ENCODE results near the gene MSI1.

MSI1 gene

GRCh38 chr12:120368789-120369602 lies at the start of gene MSI1:
MSI1 (minus strand) TSS chr12:120369164; CDS start chr12:120369091, 73 bp downstream.
- DNase-seq (ENCODE audit: low spot score), result no peak

GRCh38 chr12:120417917-120418580 lies 49.1 kb upstream of the MSI1 start:
- no peak for DNase-seq (ENCODE audit: low spot score)

DNA sequence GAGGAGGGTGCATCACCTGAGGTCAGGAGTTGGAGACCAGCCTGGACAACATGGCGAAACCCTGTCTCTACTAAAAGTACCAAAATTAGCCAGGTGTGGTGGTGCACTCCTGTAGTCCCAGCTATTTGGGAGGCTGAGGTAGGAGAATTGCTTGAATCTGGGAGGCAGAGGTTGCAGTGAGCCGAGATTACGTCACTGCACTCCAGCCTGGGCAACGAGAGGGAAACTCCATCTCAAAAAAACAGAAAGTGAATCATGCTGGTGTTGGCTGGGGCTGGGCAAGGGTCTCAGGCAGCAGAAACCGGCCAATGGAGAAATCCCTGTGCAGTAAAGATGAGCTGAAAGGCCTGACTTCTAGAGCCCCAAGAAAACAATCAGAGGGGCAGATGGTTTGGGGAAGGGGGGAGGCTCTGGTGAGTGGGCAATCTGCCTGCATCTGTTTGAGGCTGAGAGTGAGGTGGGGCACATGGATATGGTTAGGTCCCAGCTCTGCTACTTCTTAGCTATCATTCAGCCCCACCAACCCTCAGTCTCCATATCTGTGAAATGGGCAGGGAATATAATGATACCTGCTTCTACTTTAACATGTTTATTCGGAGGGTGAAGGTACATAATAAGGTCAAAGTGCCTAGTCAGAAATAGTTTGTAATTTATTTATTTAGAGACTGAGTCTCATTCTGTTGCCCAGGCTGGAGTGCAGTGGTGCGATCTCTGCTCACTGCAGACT lies 47.7 kb upstream of the MSI1 start:
- no peak for DNase-seq (ENCODE audit: low spot score)

- no peak for DNase-seq (ENCODE audit: low spot score)
Observed at GRCh38 chr12:120413901-120414695, 45.1 kb upstream of the MSI1 start.

GRCh38 chr12:120412421-120412820 lies 43.5 kb upstream of the MSI1 start:
- no peak for DNase-seq (ENCODE audit: low spot score)

GRCh38 chr12:120408771-120409170 lies 39.8 kb upstream of the MSI1 start:
- DNase-seq (ENCODE audit: low spot score), result no peak

DNA sequence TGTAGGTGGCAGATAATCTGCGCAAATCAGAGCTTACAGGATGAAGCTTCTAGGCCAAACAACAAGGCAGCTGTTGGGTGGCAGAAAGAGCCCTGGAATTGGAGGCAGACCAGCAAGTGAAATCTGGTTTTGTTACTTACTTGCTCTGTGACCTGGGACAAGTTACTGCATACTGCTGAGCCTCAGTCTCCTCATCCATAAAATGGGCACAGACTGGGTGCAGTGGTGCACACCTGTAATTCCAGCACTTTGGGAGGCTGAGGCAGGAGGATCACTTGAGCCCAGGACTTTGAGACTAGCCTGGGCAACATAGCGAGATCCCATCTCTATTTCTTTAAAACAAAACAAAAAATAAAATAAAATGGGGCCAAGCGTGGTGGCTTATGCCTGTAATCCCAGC lies 37.6 kb upstream of the MSI1 start:
- DNase-seq (ENCODE audit: low spot score), result no peak

DNA sequence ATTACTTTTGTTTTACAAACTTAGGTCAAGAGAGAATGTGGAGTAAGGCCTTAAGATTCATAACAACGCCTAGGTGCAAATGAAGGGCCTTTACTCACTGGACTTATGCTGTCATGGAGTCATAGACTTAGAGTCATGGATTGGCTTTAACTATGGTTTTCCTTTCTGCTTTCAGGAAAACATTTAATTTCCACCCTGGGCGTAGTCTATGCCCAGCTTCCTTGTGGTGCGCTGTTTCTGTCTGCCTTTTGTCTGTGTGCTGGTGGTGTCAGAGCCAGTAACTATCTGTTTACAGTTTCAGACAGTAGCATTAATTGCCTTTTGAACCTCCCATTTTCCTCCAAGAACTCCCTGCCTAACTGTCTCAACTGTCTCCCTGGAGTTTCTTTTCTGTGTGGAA lies 37.1 kb upstream of the MSI1 start:
- no peak for DNase-seq (ENCODE audit: low spot score)

- no peak for DNase-seq (ENCODE audit: low spot score)
Observed at GRCh38 chr12:120404271-120404670, 35.3 kb upstream of the MSI1 start.

- DNase-seq (ENCODE audit: low spot score), result no peak
Observed at GRCh38 chr12:120403869-120404268, 34.9 kb upstream of the MSI1 start.

DNA sequence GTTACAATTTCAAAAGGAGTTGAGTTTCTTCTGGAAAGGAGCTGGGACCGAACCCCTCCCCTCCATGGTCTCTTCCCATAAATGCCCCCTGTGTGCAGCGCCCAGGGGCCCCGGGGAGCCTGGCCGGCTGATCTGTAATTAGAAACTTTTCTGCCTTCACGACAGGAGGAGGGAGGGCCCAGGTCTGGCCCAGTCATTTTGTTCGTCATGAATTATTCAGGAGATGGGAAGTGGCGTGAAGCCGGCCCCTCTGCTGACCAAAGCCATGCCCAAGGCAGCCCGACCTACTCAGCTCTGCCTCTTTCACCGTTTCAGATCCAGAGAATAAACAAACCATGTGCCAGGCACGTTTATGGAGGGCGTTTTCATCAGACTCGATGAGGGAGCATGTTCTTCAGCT lies 33.3 kb upstream of the MSI1 start:
- DNase-seq (ENCODE audit: low spot score), result no peak

DNA sequence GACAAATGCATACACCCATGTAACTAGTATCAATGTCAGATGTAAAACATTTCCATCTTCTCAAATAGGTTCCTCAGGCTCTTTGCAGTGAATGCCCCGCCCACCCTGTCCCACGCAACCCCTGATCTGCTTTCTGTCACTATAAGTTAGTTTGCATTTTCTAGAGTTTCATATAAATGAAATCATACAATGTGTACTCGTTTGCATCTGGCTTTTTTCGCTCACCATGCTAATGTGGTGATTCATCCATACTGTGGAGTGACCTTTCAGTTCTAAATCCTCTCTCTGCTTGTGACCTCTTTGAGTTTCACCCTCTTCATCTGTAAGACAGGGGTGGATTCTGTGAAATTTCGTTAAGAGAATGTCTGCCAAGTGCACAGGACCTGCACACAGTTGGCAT lies 30.6 kb upstream of the MSI1 start:
- no peak for DNase-seq (ENCODE audit: low spot score)

DNA sequence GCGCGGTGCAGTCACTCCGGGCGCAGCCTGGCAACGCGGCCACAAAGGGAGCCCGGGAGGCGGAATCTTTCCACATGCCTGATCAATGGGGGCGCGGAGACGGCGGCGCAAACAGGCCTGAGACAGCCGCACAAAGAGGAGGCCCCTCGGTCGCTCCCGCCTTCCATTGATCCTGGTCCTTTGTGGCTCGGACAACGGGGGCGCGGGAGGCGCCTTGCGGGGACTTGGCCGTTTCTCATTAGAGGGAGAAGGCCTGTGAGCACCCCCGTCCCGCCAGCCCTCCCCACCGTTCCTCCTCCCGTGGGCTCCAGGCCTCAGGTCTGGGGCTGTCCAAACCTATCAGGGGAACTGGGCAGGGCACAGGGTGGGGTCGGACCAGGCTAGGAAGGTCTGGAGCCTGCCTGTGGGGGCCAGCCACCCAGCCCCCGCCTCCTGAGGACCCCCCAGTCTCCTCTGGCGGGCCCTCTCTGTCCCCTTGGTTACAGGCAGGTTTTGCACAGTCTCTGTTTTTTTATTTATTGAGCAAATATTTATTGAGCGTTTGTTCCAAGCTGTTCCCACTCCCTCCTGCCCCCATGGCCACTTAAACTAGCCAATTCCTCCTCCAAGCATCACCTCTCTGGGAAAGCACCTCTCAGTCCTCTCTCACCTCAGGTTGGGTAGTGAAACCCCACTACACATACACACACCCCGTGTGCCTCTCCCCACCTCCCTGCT lies 29.0 kb upstream of the MSI1 start:
- DNase-seq (ENCODE audit: low spot score), result no peak

GRCh38 chr12:120394483-120395367 lies 25.8 kb upstream of the MSI1 start:
- no peak for DNase-seq (ENCODE audit: low spot score)

DNA sequence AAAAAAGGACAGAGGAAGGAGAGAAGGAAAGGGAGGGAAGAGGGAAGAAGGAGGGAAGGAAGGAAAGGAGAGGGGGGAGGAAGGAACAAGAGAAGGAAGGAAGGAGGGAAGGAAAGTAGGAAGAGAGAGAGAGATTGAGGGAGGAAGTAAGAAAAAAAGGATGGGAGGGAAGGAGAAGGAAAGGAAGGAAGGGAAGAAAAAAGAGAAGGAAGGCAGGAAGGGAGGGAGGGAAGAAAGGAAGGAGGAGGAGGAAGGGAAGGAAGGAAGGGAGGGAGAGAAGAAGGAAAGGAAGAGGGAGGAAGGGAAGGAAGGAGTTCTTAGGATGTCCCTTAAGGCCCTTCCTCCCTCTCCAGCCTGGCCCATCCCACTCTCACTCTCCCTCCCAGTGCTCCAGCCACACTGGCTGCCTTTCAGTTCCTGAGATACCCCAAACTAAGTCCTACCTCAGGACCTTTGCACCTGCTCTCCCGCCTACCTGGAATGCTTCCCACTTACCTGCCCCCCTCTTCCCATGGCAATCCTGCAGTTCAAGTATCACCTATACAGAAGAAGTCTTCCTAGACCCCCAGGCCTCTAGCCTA lies 21.7 kb upstream of the MSI1 start:
- no peak for DNase-seq (ENCODE audit: low spot score)

DNA sequence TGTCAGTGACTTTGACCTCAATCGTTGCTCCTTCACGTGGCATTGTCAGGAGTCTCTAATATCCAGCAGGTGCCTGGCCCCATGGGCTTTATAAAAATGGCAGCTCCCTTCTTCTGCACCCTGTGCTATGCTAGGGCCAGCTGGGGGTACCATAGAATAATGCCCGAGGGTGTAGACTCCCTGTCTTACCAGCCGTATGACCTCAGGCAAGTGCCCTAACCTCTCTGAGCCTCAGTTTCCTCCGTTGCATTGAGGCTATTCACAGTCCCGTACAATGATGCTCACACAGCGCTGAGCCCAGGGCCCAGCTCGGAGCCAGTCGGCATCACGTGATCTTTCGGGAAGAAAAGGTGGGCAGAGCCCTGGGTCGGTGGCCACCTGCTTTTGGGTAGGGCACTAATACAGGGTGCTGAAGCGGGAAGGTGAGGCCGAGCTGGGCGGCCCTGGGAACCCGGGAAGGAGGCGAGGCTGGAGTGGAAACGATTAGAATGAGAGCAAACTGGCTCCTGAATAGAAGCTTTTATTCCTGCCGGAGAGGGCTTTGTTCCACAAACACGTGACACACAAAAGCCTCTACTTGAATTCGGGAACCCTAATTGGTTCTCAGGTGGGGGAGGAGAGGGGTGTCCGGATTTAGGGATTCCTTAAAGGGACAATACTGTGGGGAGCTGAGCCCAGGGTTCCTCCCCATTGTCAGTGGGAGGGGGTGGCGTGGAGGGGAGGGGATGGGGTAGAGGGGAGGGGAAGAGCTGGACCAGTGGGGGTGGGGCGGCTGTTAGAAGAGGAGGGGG lies 19.9 kb upstream of the MSI1 start:
- no peak for DNase-seq (ENCODE audit: low spot score)

DNA sequence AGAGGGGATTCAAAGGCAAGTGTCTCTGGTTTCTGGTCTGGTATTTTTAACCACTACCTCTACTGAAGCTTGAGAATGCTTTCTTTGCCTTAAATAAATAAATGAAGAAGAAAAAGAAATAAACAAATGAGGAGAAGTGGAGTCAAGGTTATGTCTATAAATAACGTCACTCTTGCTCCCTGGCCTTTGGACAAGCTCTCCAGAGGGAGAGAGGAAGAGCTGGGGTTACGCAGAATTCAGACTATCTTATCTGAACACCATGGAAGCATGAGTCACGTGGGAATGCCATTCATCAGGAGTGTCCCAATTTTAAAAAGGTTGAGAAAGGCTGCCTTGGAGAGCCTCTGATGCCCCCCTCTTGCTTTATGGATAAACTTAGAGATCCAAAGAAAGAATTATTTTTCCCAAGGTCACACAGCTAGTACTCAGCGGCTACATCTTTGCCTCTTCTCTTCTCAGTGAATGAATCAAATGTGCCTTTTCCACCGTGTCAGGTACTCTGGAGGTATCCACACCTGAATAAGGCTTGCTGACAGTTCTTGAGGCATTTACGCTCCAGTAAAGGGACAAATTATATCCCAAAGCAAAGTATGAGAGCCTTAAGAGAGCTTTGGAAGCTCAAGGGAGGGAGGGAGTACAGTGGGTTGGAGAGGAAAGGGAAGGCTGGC lies 12.9 kb upstream of the MSI1 start:
- DNase-seq (ENCODE audit: low spot score), result no peak

- DNase-seq (ENCODE audit: low spot score), result no peak
Observed at GRCh38 chr12:120378036-120378435, 9.1 kb upstream of the MSI1 start.

- DNase-seq (ENCODE audit: low spot score), result no peak
Observed at GRCh38 chr12:120377611-120378010, 8.6 kb upstream of the MSI1 start.

All from kidney capillary endothelial cell (primary cell).